Testis (tissue), 2 donors: Measurements from ENCODE around the gene ZNF362.

Experiments
- CTCF ChIP-seq, 3 experiments: fragments of 450-650 bp in 2 of 3; fragments of 200-600 bp in 1 of 3; sonication (generic) in 1 of 3; IDR thresholded peaks; one replicate each; pipeline ENCODE4 v1.5.1; 2016 to 2019; ENCODE audit warnings: antibody characterized with exemption in 3 of 3, mild to moderate bottlenecking in 2 of 3, moderate library complexity in 1 of 3
- POLR2A ChIP-seq: fragments of 450-650 bp; IDR thresholded peaks from one replicate; pipeline ENCODE4 v1.6.1; 2017; ENCODE audit warnings: antibody characterized with exemption, mild to moderate bottlenecking, moderate library complexity

- TF ChIP-seq CTCF (IDR thresholded peaks at IDR 0.05) (no peak), POLR2A (no peak)
Observed at GRCh38 chr1:33275706-33276572, 19.6 kb downstream of the ZNF362 start.
